Esophagus muscularis mucosa (tissue), 3 donors: ENCODE measurements around the gene EGF.

Source experiments
- CTCF ChIP-seq, 3 experiments: fragments of 200-600 bp in 2 of 3; fragments of 450-650 bp in 1 of 3; sonication (generic) in 2 of 3; IDR thresholded peaks; one replicate each; pipeline ENCODE4 v1.5.1; 2017 to 2019; ENCODE audit warnings: antibody characterized with exemption in 3 of 3, mild to moderate bottlenecking in 2 of 3, moderate library complexity in 1 of 3
- POLR2A ChIP-seq: fragments of 450-650 bp; IDR thresholded peaks from one replicate; pipeline ENCODE4 v1.6.1; 2017; ENCODE audit warnings: antibody characterized with exemption, moderate library complexity, mild to moderate bottlenecking, low read depth

- TF ChIP-seq POLR2A (no peak), CTCF (IDR thresholded peaks at IDR 0.05) (no peak)
Observed at GRCh38 chr4:110025056-110025455, 112.4 kb downstream of the EGF start.
